ENCODE results near the gene ZNF436.

- TF ChIP-seq CTCF (conservative IDR thresholded peaks at IDR 0.05; ENCODE audit: low read depth, low read length) (no peak), EZH2 (IDR thresholded peaks at IDR 0.05; ENCODE audit: borderline replicate concordance, low read depth, low read length, poor library complexity, severe bottlenecking) (no peak)
Measured at GRCh38 chr1:23369335-23370013, at the start of gene ZNF436.

Measured in A673 (cell line).